H1 (cell line): ENCODE results near the gene KRTAP9-6. TPM values are rescaled to one million over a fixed set of nuclear protein-coding genes. Genes with fewer than 3 reads are reported as not detected.

Experiments used
- ZNF274 ChIP-seq: IDR thresholded peaks from 2 replicates; pipeline ENCODE4 v1.7.0; 2012; ENCODE audit warnings: low read length, borderline replicate concordance; ENCODE audit errors: extremely low read depth
- polyA plus RNA-seq, 7 experiments: library from polyadenylated mRNA; depleted of rRNA in 3 of 7; stranded (reverse) in 5 of 7; unstranded in 2 of 7; fragments of >200 nt in 5 of 7; fragments of 200-250 nt in 2 of 7; gene quantifications; 1 replicate in 5 of 7; 2 replicates in 1 of 7; 4 replicates in 1 of 7; pipeline versions ENCODE4 v1.2.1 to v1.2.3, GENCODE V29; 2011 to 2013; ENCODE audit warnings: missing spikeins in 2 of 7, mixed read lengths in 2 of 7
- total RNA-seq: library from RNA; stranded (reverse); fragmentation: NEBNext Ultra II Directional; extraction: Animal tissue kit (Norgen Biotek cat#: 25700); gene quantifications from 2 replicates; pipeline ENCODE4 v1.2.1, GENCODE V29; 2021
- TF ChIP-seq, protein P1 (sequence below): fragments of 300-600 bp; sonication (generic); IDR thresholded peaks from 2 replicates; pipeline ENCODE4 v1.7.1; 2012; ENCODE audit warnings: low read length, moderate library complexity, mild to moderate bottlenecking, inconsistent platforms; ENCODE audit not compliant: insufficient replicate concordance

Gene KRTAP9-6
- total and polyA plus RNA-seq, 2 of the 8 experiments (the other 6 are each of a cell fraction or from before 2014, with no cell fraction given): not detected

DNA sequence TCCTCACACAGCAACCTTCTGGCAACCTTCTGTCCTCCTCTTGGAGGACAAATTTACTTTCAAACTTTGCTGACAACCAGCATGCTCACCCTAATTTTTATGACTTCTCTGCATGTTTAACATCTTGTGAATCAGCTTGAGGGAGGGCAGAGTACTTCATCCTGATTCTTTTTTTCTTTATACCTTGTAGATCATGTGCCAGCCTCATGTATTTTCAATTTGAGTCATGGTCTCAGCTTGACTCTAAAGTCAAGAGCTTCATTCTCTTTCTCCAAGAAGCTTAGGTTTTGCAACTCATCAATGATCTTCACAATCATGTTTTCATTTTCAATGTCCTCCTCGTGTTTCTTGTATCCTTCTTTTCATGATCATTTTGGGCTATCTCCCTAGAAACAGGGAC is 6.7 kb downstream of the KRTAP9-6 start (continued):
- TF ChIP-seq, protein P1, sequence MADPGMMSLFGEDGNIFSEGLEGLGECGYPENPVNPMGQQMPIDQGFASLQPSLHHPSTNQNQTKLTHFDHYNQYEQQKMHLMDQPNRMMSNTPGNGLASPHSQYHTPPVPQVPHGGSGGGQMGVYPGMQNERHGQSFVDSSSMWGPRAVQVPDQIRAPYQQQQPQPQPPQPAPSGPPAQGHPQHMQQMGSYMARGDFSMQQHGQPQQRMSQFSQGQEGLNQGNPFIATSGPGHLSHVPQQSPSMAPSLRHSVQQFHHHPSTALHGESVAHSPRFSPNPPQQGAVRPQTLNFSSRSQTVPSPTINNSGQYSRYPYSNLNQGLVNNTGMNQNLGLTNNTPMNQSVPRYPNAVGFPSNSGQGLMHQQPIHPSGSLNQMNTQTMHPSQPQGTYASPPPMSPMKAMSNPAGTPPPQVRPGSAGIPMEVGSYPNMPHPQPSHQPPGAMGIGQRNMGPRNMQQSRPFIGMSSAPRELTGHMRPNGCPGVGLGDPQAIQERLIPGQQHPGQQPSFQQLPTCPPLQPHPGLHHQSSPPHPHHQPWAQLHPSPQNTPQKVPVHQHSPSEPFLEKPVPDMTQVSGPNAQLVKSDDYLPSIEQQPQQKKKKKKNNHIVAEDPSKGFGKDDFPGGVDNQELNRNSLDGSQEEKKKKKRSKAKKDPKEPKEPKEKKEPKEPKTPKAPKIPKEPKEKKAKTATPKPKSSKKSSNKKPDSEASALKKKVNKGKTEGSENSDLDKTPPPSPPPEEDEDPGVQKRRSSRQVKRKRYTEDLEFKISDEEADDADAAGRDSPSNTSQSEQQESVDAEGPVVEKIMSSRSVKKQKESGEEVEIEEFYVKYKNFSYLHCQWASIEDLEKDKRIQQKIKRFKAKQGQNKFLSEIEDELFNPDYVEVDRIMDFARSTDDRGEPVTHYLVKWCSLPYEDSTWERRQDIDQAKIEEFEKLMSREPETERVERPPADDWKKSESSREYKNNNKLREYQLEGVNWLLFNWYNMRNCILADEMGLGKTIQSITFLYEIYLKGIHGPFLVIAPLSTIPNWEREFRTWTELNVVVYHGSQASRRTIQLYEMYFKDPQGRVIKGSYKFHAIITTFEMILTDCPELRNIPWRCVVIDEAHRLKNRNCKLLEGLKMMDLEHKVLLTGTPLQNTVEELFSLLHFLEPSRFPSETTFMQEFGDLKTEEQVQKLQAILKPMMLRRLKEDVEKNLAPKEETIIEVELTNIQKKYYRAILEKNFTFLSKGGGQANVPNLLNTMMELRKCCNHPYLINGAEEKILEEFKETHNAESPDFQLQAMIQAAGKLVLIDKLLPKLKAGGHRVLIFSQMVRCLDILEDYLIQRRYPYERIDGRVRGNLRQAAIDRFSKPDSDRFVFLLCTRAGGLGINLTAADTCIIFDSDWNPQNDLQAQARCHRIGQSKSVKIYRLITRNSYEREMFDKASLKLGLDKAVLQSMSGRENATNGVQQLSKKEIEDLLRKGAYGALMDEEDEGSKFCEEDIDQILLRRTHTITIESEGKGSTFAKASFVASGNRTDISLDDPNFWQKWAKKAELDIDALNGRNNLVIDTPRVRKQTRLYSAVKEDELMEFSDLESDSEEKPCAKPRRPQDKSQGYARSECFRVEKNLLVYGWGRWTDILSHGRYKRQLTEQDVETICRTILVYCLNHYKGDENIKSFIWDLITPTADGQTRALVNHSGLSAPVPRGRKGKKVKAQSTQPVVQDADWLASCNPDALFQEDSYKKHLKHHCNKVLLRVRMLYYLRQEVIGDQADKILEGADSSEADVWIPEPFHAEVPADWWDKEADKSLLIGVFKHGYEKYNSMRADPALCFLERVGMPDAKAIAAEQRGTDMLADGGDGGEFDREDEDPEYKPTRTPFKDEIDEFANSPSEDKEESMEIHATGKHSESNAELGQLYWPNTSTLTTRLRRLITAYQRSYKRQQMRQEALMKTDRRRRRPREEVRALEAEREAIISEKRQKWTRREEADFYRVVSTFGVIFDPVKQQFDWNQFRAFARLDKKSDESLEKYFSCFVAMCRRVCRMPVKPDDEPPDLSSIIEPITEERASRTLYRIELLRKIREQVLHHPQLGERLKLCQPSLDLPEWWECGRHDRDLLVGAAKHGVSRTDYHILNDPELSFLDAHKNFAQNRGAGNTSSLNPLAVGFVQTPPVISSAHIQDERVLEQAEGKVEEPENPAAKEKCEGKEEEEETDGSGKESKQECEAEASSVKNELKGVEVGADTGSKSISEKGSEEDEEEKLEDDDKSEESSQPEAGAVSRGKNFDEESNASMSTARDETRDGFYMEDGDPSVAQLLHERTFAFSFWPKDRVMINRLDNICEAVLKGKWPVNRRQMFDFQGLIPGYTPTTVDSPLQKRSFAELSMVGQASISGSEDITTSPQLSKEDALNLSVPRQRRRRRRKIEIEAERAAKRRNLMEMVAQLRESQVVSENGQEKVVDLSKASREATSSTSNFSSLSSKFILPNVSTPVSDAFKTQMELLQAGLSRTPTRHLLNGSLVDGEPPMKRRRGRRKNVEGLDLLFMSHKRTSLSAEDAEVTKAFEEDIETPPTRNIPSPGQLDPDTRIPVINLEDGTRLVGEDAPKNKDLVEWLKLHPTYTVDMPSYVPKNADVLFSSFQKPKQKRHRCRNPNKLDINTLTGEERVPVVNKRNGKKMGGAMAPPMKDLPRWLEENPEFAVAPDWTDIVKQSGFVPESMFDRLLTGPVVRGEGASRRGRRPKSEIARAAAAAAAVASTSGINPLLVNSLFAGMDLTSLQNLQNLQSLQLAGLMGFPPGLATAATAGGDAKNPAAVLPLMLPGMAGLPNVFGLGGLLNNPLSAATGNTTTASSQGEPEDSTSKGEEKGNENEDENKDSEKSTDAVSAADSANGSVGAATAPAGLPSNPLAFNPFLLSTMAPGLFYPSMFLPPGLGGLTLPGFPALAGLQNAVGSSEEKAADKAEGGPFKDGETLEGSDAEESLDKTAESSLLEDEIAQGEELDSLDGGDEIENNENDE: no peak
- no peak for TF ChIP-seq ZNF274
